ENCODE measurements around the gene APOBEC3B.

Gene APOBEC3B

DNA sequence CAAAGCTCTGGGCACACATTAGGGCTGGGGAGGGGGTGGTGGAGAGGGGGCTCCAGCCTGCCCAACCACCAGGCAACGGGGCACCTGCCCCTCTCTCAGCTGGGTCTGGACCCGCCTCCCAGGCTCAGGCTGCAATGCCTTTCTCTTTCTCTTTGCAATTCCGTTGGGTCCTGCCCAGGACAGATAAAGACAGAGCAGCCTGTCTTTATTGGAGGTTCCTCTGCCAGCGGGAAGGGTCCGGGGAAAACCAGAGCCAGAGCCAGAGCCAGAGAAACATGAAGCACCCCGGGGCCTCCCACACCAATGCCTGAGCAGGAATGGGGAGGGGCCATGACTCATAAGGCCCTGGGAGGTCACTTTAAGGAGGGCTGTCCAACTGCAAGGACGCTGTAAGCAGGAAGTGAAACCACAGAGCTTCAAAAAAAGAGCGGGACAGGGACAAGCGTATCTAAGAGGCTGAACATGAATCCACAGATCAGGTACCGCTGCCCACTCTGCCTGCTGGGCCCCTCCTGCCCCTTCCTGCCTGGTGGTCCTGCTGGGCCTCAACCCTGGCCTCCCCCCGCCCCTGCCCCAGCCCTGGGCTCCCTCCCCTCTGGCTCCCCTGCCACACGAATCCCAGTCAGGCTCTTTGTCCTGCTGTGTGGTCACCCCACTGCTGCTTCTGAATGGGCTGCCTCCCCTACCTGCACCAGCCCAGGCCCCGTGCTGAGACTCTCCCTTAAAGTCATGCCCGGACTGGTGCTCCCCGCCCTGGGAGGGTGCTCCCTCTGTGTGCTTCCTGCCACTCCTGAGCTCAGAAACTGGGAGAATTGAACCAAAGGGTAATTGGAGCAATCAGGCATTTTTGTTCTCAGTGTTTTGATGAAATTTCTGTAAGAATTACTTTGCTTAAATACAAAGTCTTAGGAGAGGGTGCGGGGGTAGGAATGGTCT, at the start of gene APOBEC3B:
APOBEC3B (plus strand) TSS at position 356 of the 936 bp plus-strand sequence; CDS start at position 463, 107 bp downstream.
- no peak for TF ChIP-seq CTCF (IDR thresholded peaks at IDR 0.05; ENCODE audit: insufficient read depth, low read depth, low read length, missing control alignments)
- peak; percentile 96 for DNase-seq (ENCODE audit: low read depth)
- H3K4me3 ChIP-seq (ENCODE audit: low read depth, low read length): peak within 1 kb of the TSS; percentile 72

DNA sequence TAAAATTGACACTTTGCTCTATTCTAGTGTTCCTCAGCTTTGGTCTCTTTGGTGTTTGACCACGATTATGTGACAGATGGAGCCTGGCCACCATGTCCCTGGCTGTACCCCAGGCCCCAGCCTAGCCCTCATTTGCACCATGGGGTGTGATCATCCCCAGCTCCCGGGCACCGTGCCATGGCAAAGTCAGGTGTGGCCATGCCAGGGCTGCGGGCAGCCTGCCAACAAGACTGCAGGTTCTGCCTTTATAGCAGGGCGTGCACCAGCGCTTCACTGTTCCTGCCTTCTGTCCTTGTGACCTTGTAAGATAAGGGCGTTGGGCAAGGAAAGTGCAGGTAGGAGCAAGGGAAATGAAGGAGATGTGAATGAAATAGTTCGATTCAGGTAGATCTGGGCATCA, 47.1 kb upstream of the APOBEC3B start:
- no peak for TF ChIP-seq CTCF (IDR thresholded peaks at IDR 0.05; ENCODE audit: insufficient read depth, low read depth, low read length, missing control alignments)
- H3K4me3 ChIP-seq (ENCODE audit: low read depth, low read length): no peak overlapping the region
- no peak for DNase-seq (ENCODE audit: low read depth)

DNA sequence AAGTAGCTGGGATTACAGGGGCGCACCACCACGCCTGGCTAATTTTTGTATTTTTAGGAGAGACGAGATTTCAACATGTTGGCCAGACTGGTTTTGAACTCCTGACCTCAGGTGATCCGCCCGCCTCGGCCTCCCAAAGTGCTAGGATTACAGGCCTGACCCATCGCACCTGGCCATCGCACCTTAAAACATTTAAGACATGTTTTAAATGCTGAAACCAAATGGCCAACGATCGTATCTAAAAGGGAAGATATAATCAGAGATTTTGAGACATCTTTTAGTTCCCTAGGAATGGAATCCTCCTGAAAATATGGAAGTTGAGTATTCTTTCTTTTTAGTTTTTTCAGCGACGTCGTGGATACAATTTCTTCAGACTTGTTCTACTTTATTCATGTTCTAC, 46.5 kb upstream of the APOBEC3B start:
- H3K4me3 ChIP-seq (ENCODE audit: low read depth, low read length): no peak overlapping the region
- no peak for DNase-seq (ENCODE audit: low read depth)
- TF ChIP-seq CTCF (IDR thresholded peaks at IDR 0.05; ENCODE audit: insufficient read depth, low read depth, low read length, missing control alignments): no peak

GRCh38 chr22:38936562-38936961, 45.6 kb upstream of the APOBEC3B start:
- DNase-seq (ENCODE audit: low read depth): no peak
- no peak for TF ChIP-seq CTCF (IDR thresholded peaks at IDR 0.05; ENCODE audit: insufficient read depth, low read depth, low read length, missing control alignments)
- H3K4me3 ChIP-seq (ENCODE audit: low read depth, low read length): no peak overlapping the region

DNA sequence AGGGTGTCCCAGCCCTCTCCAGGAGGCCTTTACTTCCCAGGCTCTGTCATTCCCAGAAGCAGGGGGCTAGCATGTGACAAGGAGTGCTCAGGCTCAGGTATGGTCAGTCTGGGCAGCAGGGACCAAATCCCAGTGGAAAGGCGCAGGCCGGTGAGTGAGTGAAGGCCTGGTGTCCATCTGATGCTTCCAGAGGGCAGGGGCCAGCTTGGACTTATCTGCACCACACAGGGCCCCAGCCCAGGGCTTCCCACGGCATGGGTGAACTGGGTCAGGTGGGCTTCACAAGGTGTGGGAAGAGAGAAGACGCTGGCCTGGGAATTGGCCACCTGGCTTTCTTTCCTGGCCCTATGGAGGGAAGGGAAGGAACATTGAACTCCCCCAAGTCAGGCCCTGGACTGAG, 45.1 kb upstream of the APOBEC3B start:
- DNase-seq (ENCODE audit: low read depth): no peak
- no peak overlapping the region for H3K4me3 ChIP-seq (ENCODE audit: low read depth, low read length)
- no peak for TF ChIP-seq CTCF (IDR thresholded peaks at IDR 0.05; ENCODE audit: insufficient read depth, low read depth, low read length, missing control alignments)

DNA sequence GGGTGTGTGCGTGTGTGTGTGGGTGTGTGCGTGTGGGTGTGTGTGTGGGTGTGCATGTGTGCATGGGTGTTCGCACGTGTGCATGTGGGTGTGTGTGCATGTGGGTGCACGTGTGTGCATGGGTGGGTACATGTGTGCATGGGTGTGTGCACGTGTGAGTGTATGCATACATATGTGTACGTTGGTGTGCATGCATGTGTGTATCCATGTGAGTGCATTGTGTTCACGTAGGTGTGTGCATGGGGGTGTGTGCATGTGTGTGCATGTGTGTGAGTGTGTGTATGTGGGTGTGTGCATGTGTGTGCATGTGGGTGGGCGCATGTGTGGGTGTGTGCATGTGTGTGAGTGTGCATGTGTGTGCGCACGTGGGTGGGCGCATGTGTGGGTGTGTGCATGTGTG, 44.6 kb upstream of the APOBEC3B start:
- no peak overlapping the region for H3K4me3 ChIP-seq (ENCODE audit: low read depth, low read length)
- TF ChIP-seq CTCF (IDR thresholded peaks at IDR 0.05; ENCODE audit: insufficient read depth, low read depth, low read length, missing control alignments): no peak
- DNase-seq (ENCODE audit: low read depth): no peak

Data from GM12865 (cell line).